ENCODE results near the gene ZBTB32.

ZBTB32 gene

GRCh38 chr19:35695895-35696422, 8.4 kb upstream of the ZBTB32 start:
- DNase-seq, result no peak

- no peak for DNase-seq
Observed at GRCh38 chr19:35696835-35697234, 7.5 kb upstream of the ZBTB32 start.

- peak; percentile 96 for DNase-seq
Observed at GRCh38 chr19:35702223-35703012, 1.9 kb upstream of the ZBTB32 start.

DNA sequence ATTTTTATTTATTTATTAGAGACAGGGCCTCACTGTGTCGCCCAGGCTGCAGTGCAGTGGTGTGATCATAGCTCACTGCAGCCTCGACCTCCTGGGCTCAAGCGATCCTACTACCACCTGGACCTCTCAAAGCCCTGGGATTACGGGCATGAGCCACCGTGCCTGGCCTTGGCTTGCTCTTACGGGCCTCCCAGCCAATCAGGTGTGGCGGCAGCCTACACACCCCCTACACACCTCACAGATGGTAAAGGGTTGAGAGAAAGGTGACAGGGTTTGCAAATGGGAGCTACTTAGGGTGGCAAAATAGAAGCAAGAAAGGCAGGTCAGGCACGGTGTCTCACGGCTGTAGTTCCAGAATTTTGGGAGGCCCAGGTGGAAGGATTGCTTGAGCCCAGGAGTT, 1.0 kb upstream of the ZBTB32 start:
- DNase-seq, result no peak

GRCh38 chr19:35708391-35708790, 4.0 kb downstream of the ZBTB32 start:
- DNase-seq, result no peak

GRCh38 chr19:35710784-35711723, 6.7 kb downstream of the ZBTB32 start:
- DNase-seq, result no peak

GRCh38 chr19:35712567-35713505, 8.5 kb downstream of the ZBTB32 start:
- DNase-seq, result no peak

DNA sequence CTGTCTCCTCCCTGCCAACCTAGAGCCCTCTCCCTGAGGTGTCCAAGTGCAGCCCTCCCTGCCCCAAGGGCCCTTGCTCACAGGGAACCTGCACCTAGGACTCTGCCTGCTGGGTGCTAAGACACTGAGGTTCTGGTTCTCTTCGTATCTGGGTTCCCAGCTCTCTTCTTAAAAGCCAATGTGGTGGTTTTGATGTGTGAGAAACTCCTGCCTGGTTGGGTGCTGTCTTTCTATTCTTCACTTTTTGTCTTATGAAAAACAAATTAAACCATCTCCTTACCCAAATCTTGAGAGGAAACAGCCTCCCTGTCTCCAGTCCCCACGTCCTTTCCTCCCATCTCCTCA, 9.1 kb downstream of the ZBTB32 start:
- DNase-seq, result no peak

DNA sequence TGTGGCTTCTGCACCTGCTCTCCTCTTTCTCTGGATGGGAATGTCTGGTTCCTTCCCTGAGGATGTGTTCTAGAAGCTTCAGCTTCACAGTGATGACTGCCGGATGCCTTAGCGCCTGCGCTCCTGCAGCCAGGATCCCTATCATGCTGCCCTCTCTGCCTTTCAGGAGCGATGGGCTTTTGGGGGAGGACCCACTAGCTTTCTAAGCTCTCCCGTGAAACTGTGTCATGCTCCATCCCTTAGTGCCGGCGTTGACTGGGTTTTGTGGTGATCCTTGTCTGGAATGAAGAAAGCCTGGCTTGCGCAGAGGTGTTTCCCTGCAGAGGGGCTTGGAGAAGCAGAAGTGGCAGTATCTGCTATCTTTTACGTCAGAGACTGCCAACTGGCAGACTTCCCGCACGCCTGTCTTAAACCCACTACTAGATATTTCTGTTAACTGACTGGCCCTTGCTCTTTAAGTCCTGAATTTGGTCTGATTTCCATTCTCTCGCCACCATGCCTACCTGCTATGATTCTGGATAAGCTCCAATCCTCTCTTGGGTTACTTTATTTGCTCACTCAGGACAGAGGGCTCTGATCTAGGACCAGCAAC, 9.6 kb downstream of the ZBTB32 start:
- no peak for DNase-seq

GRCh38 chr19:35714601-35715354, 10.4 kb downstream of the ZBTB32 start:
- no peak for DNase-seq

DNA sequence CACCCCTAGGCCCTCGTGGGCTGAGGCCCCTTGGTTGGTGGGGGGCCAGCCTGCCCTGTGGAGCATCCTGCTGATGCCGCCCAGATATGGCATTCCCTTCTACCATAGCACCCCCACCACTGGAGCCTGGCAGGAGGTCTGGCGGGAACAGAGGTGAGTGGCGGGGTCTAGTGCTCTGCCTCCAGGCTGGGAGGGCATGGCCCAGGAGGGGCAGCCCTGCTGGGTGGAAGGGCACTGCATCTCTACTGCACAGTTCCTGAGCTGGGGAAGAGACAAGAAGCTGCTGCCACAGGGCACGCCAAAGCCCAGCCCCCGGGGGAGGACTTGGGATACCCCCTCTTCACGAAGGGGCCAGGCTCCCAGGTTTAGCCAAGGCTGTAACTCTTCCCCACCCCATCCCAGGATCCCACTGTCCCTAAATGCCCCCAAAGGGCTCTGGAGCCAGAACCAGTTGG, 11.0 kb downstream of the ZBTB32 start:
- no peak for DNase-seq

DNA sequence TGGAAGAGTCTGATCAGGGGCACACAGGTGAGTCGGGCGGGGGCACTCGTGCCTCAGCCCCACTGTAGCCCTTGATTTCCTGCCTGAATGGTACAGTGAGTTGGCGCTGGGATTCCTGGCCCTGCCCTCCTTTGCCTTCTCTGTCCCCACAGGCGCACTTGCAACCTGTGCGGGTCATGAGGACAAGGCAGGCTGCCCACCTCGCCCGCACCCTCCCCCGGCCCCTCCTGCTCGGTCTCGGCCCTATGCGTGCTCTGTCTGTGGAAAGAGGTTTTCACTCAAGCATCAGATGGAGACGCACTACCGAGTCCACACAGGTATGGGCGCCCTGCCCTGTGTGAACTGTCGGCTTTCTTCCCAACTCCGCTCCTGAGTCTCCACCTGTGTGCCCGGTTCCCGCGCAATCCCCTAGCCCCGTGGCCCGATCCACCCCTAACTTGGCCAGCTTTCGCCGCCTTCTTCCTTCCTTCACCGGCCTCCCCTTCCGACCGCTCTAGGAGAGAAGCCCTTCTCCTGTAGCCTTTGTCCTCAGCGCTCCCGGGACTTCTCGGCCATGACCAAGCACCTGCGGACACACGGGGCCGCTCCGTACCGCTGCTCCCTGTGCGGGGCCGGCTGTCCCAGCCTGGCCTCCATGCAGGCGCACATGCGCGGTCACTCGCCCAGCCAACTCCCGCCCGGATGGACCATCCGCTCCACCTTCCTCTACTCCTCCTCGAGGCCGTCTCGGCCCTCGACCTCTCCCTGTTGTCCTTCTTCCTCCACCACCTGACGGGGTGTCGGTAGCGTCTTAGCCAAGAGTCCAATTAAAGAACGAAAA, 11.8 kb downstream of the ZBTB32 start:
- peak; percentile 49 for DNase-seq

- DNase-seq, result peak; percentile 83
Observed at GRCh38 chr19:35716801-35717664, 12.7 kb downstream of the ZBTB32 start.

GRCh38 chr19:35717665-35718344, 13.4 kb downstream of the ZBTB32 start, which contains the start of gene KMT2B:
TSS of gene KMT2B (plus strand) at chr19:35718003. CDS start at chr19:35718019, 16 bp downstream.
- peak; percentile 65 for DNase-seq

DNA sequence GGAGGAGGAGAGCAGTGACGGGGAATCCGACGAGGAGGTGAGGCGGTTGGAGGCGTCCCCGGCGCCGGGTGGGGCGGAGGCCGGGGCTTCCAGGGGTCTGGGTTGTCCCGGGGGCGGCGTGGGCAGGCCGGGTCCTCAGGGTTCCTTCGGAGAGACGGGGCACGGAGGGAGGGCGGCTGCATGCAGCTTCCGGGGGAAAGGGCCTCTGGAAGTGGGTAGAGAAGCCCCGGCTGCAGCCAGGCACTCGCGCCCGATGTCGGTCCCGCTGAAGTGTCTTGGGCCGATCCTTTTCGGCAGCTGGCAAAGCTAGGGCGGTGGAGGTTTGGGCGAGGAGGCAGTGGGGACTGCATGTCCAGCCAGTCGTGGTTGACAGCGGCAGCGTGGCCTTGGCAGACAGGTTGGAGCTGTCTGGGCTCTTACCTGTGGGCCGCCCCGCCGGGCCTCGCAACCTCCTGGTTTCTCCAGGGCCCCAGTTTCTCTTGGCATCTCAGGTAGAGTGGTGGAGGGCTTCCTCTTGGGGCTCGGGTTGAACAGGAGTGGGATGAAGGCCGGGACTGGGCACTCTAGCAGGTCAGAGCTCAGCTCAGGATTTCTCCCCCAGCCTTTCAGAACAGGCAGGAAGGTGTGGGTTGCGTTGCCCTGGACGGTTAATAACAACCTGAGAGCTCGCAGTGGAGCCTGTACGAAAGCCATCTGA, 14.1 kb downstream of the ZBTB32 start:
- DNase-seq, result peak; percentile 29

DNA sequence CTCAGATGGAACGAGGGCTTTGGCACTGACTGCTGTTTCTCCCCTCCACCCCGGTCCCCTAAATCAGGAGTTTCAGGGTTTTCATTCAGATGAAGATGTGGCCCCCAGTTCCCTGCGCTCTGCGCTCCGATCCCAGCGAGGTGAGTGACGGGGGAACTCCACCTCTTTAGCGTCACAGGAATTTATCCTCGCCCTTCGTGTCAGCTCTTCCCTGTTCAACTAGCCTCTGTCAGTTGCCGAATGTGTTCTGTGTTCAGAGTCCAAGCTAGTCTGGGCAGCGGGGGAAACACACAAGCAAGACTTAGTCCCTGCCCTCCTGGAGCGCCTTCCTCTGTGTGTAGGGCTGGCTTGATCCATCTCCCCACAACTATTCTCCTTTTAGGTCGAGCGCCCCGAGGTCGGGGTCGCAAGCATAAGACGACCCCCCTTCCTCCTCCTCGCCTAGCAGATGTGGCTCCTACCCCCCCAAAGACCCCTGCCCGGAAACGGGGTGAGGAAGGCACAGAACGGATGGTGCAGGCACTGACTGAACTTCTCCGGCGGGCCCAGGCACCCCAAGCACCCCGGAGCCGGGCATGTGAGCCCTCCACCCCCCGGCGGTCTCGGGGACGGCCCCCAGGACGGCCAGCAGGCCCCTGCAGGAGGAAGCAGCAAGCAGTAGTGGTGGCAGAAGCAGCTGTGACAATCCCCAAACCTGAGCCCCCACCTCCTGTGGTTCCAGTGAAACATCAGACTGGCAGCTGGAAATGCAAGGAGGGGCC, 15.2 kb downstream of the ZBTB32 start:
- DNase-seq, result no peak

- DNase-seq, result no peak
Observed at GRCh38 chr19:35720163-35720524, 15.8 kb downstream of the ZBTB32 start.

Measured in kidney glomerular epithelial cell (primary cell).